H1 (cell line): ENCODE measurements around the gene POLR2F. TPM values are rescaled to one million over a fixed set of nuclear protein-coding genes. Genes with fewer than 3 reads are reported as not detected.

Experiments used
- CTCF ChIA-PET: fragments of 300-600 bp; sonication (Branson Sonifier 250); formaldehyde crosslinking; loops from one replicate; lab custom pipeline; 2021; ENCODE audit not compliant: partially characterized antibody; lab: Charles Lee
- POLR2A ChIA-PET: fragments of 300-600 bp; sonication (Branson Sonifier 250); formaldehyde crosslinking; loops from one replicate; lab custom pipeline; 2021; ENCODE audit warnings: inconsistent platforms; ENCODE audit not compliant: partially characterized antibody; lab: Charles Lee
- DNase-seq, 2 experiments: peaks; one replicate each; pipeline versions ENCODE4 v3.0.0 to v3.0.0-alpha.2; 2010 to 2022; ENCODE audit warnings: low spot score in 2 of 2, low read depth in 1 of 2, mixed read lengths in 1 of 2
- FAIRE-seq: peaks from 2 replicates; lab custom pipeline; 2011; peaks lifted over from hg19 to GRCh38; lab: Jason Lieb, UNC
- H2AFZ ChIP-seq: 2 replicates; pipeline ENCODE4 v1.8.1; 2012; ENCODE audit warnings: low read length, inconsistent platforms
- H2AK5ac ChIP-seq: 2 replicates; pipeline ENCODE4 v1.6.1; 2013; ENCODE audit warnings: low read depth, low read length
- H2BK120ac ChIP-seq: replicated peaks from 2 replicates; pipeline ENCODE3; 2013; ENCODE audit warnings: low read depth, low read length, inconsistent platforms
- H2BK12ac ChIP-seq: 2 replicates; pipeline ENCODE4 v1.6.1; 2013; ENCODE audit warnings: low read depth, low read length
- H2BK15ac ChIP-seq: 2 replicates; pipeline ENCODE4 v1.6.1; 2013; ENCODE audit warnings: low read length
- H2BK20ac ChIP-seq: 2 replicates; pipeline ENCODE4 v1.6.1; 2013; ENCODE audit warnings: low read length
- H2BK5ac ChIP-seq: 2 replicates; pipeline ENCODE4 v1.6.1; 2013; ENCODE audit warnings: low read depth, low read length
- H3K14ac ChIP-seq: 2 replicates; pipeline ENCODE4 v1.6.1; 2013; ENCODE audit warnings: inconsistent platforms; ENCODE audit not compliant: insufficient read length
- H3K18ac ChIP-seq: 2 replicates; pipeline ENCODE4 v1.6.1; 2013; ENCODE audit warnings: low read length; ENCODE audit errors: extremely low read depth
- H3K23ac ChIP-seq: 2 replicates; pipeline ENCODE4 v1.6.1; 2013; ENCODE audit warnings: inconsistent platforms; ENCODE audit not compliant: insufficient read length
- H3K23me2 ChIP-seq: 2 replicates; pipeline ENCODE4 v1.6.1; 2013; ENCODE audit warnings: low read depth, low read length
- H3K27ac ChIP-seq: 2 replicates; pipeline ENCODE4 v1.6.1; 2011; ENCODE audit warnings: low read depth, low read length, inconsistent platforms
- H3K27me3 ChIP-seq, 4 experiments: replicated peaks in 1 of 4; 1 replicate in 1 of 4; 2 replicates in 3 of 4; pipeline versions ENCODE4 v1.6.1 to v1.8.1; 2011 to 2013; ENCODE audit warnings: low read length in 3 of 4, mild to moderate bottlenecking in 3 of 4, inconsistent platforms in 2 of 4, mixed read lengths in 2 of 4, moderate library complexity in 1 of 4; ENCODE audit not compliant: control insufficient read depth in 3 of 4, insufficient read depth in 3 of 4; ENCODE audit errors: extremely low read depth in 1 of 4
- H3K36me3 ChIP-seq, 4 experiments: 2 replicates each; pipeline versions ENCODE4 v1.6.1 to v1.8.1; 2011 to 2013; ENCODE audit warnings: mild to moderate bottlenecking in 4 of 4, low read length in 3 of 4, moderate library complexity in 2 of 4, control low read depth in 1 of 4, inconsistent platforms in 1 of 4; ENCODE audit not compliant: insufficient read depth in 4 of 4, control insufficient read depth in 2 of 4
- H3K4ac ChIP-seq: replicated peaks from 2 replicates; pipeline ENCODE3; 2013; ENCODE audit warnings: low read length, low read depth, mixed read lengths, inconsistent platforms; ENCODE audit not compliant: insufficient read length
- H3K4me1 ChIP-seq, 4 experiments: replicated peaks in 1 of 4; 1 replicate in 1 of 4; 2 replicates in 3 of 4; pipeline versions ENCODE4 v1.6.1 to v1.8.1; 2011 to 2013; ENCODE audit warnings: low read length in 3 of 4, inconsistent platforms in 2 of 4, mixed read lengths in 1 of 4; ENCODE audit not compliant: insufficient read depth in 4 of 4, control insufficient read depth in 3 of 4
- H3K4me2 ChIP-seq, 2 experiments: 2 replicates each; pipeline versions ENCODE4 v1.6.1 to v1.8.1; 2011 to 2013; ENCODE audit warnings: low read depth in 2 of 2, low read length in 2 of 2, control low read depth in 1 of 2, inconsistent platforms in 1 of 2, mild to moderate bottlenecking in 1 of 2; ENCODE audit not compliant: insufficient read depth in 1 of 2
- H3K4me3 ChIP-seq, 4 experiments: fragments of 200-600, 300-600 bp in 1 of 4; sonication (generic), shearing (Covaris generic), sonication (Bioruptor Twin) in 1 of 4; 2 replicates each; pipeline versions ENCODE4 v1.5.1 to v1.8.1; 2011 to 2016; ENCODE audit warnings: low read length in 4 of 4, low read depth in 3 of 4, control low read depth in 2 of 4, inconsistent platforms in 2 of 4, mild to moderate bottlenecking in 2 of 4, mixed read lengths in 1 of 4, moderate library complexity in 1 of 4; ENCODE audit not compliant: insufficient read depth in 2 of 4; ENCODE audit errors: extremely low read depth in 1 of 4
- H3K56ac ChIP-seq: replicated peaks from 2 replicates; pipeline ENCODE3; 2013; ENCODE audit warnings: low read depth, mild to moderate bottlenecking, mixed read lengths, low read length, inconsistent platforms; ENCODE audit not compliant: insufficient read length
- H3K79me1 ChIP-seq: 2 replicates; pipeline ENCODE4 v1.6.1; 2013; ENCODE audit warnings: low read depth, low read length, control low read depth
- H3K79me2 ChIP-seq, 2 experiments: 2 replicates each; pipeline versions ENCODE4 v1.6.1 to v1.8.1; 2012 to 2013; ENCODE audit warnings: low read length in 2 of 2, mild to moderate bottlenecking in 2 of 2, inconsistent platforms in 1 of 2; ENCODE audit not compliant: insufficient read depth in 2 of 2, control insufficient read depth in 1 of 2
- H3K9ac ChIP-seq, 4 experiments: replicated peaks in 1 of 4; 1 replicate in 1 of 4; 2 replicates in 3 of 4; pipeline versions ENCODE4 v1.6.1 to v1.8.1; 2011 to 2013; ENCODE audit warnings: low read depth in 3 of 4, low read length in 3 of 4, control low read depth in 2 of 4, mild to moderate bottlenecking in 2 of 4, moderate library complexity in 2 of 4, inconsistent platforms in 1 of 4; ENCODE audit errors: extremely low read depth in 1 of 4
- H3K9me3 ChIP-seq, 2 experiments: 2 replicates each; pipeline versions ENCODE4 v1.6.1 to v1.8.1; 2012 to 2013; ENCODE audit warnings: mild to moderate bottlenecking in 2 of 2, moderate library complexity in 2 of 2, control low read depth in 1 of 2, inconsistent platforms in 1 of 2, low read depth in 1 of 2, low read length in 1 of 2, mixed read lengths in 1 of 2; ENCODE audit not compliant: insufficient read depth in 2 of 2
- H4K20me1 ChIP-seq, 2 experiments: replicated peaks in 1 of 2; 2 replicates each; pipeline versions ENCODE3 to v1.8.1; 2011 to 2013; ENCODE audit warnings: inconsistent platforms in 2 of 2, low read length in 2 of 2, mild to moderate bottlenecking in 1 of 2; ENCODE audit not compliant: insufficient read depth in 2 of 2, control insufficient read depth in 1 of 2
- H4K5ac ChIP-seq: 2 replicates; pipeline ENCODE4 v1.6.1; 2013; ENCODE audit warnings: low read length, low read depth, mixed read lengths, inconsistent platforms; ENCODE audit not compliant: insufficient read length
- H4K8ac ChIP-seq: 2 replicates; pipeline ENCODE4 v1.8.0; 2013; ENCODE audit warnings: mild to moderate bottlenecking, moderate library complexity, low read length, inconsistent platforms; ENCODE audit not compliant: insufficient read depth; ENCODE audit errors: extremely low read depth
- H4K91ac ChIP-seq: replicated peaks from 2 replicates; pipeline ENCODE3; 2013; ENCODE audit warnings: low read length, mixed read lengths, inconsistent platforms; ENCODE audit not compliant: insufficient read length
- CHD2 ChIP-seq: IDR thresholded peaks from 2 replicates; pipeline ENCODE4 v1.6.1; 2012; ENCODE audit warnings: low read length, improper control_type of control experiment
- EP300 ChIP-seq, 2 experiments: IDR thresholded peaks; 1 replicate in 1 of 2; 2 replicates in 1 of 2; pipeline ENCODE4 v1.6.1; 2011 to 2012; ENCODE audit warnings: low read depth in 2 of 2, low read length in 2 of 2, mild to moderate bottlenecking in 2 of 2, borderline replicate concordance in 1 of 2, inconsistent platforms in 1 of 2, moderate library complexity in 1 of 2
- HDAC2 ChIP-seq, 2 experiments: fragments of 300-600 bp in 1 of 2; sonication (generic) in 1 of 2; IDR thresholded peaks; 2 replicates each; pipeline ENCODE4 v1.6.1; 2011 to 2012; ENCODE audit warnings: low read depth in 2 of 2, low read length in 2 of 2, mild to moderate bottlenecking in 2 of 2, moderate library complexity in 2 of 2, borderline replicate concordance in 1 of 2, inconsistent platforms in 1 of 2
- HDAC6 ChIP-seq: IDR thresholded peaks from one replicate; pipeline ENCODE4 v1.7.1; 2012; ENCODE audit warnings: low read depth, mild to moderate bottlenecking, inconsistent platforms, low read length, moderate library complexity
- JUN ChIP-seq: IDR thresholded peaks from 2 replicates; pipeline ENCODE4 v1.6.1; 2011; ENCODE audit warnings: low read depth, mild to moderate bottlenecking, improper control_type of control experiment, low read length
- RNF2 ChIP-seq: fragments of 200-900, 300-1000 bp; sonication (generic); IDR thresholded peaks from 2 replicates; pipeline ENCODE4 v1.7.1; 2016; ENCODE audit warnings: borderline replicate concordance, low read depth, mild to moderate bottlenecking, antibody characterized with exemption, low read length; ENCODE audit not compliant: poor library complexity, severe bottlenecking; ENCODE audit errors: missing control alignments
- SRF ChIP-seq: IDR thresholded peaks from 2 replicates; pipeline ENCODE4 v1.6.1; 2011; ENCODE audit warnings: mild to moderate bottlenecking, low read depth, low read length, moderate library complexity
- WGBS, 2 experiments: shearing (Covaris generic) in 1 of 2; methylation state at CpG; one replicate each; pipeline versions ENCODE4 v1.1.6 to v1.1.7; 2013 to 2015; ENCODE audit warnings: low lambda C conversion rate in 2 of 2, mixed read lengths in 2 of 2, inconsistent platforms in 1 of 2, low coverage in 1 of 2, missing lambda C conversion rate in 1 of 2; ENCODE audit not compliant: insufficient replicate concordance in 2 of 2, insufficient coverage in 1 of 2, insufficient read length in 1 of 2; ENCODE audit errors: extremely low coverage in 1 of 2, missing lambda C conversion rate in 1 of 2; 5-methylcytosine and 5-hydroxymethylcytosine counted together
- polyA plus RNA-seq, 7 experiments: library from polyadenylated mRNA; depleted of rRNA in 3 of 7; stranded (reverse) in 5 of 7; unstranded in 2 of 7; fragments of >200 nt in 5 of 7; fragments of 200-250 nt in 2 of 7; gene quantifications; 1 replicate in 5 of 7; 2 replicates in 1 of 7; 4 replicates in 1 of 7; pipeline versions ENCODE4 v1.2.1 to v1.2.3, GENCODE V29; 2011 to 2013; ENCODE audit warnings: missing spikeins in 2 of 7, mixed read lengths in 2 of 7
- total RNA-seq: library from RNA; stranded (reverse); fragmentation: NEBNext Ultra II Directional; extraction: Animal tissue kit (Norgen Biotek cat#: 25700); gene quantifications from 2 replicates; pipeline ENCODE4 v1.2.1, GENCODE V29; 2021
- TF ChIP-seq, protein P1 (sequence below): IDR thresholded peaks from 2 replicates; pipeline ENCODE4 v1.6.1; 2011; ENCODE audit warnings: low read length, improper control_type of control experiment
- TF ChIP-seq, protein P2 (sequence below), 3 experiments: IDR thresholded peaks; 1 replicate in 2 of 3; 2 replicates in 1 of 3; pipeline versions ENCODE4 v1.5.1 to v1.6.1; 2011; ENCODE audit warnings: low read length in 3 of 3, mild to moderate bottlenecking in 3 of 3, inconsistent platforms in 2 of 3, low read depth in 1 of 3, moderate library complexity in 1 of 3; ENCODE audit not compliant: insufficient read depth in 1 of 3; ENCODE audit errors: control extremely low read depth in 1 of 3

POLR2F gene
- total and polyA plus RNA-seq, 2 of the 8 experiments (the other 6 are each of a cell fraction or from before 2014, with no cell fraction given) = 150 to 176 TPM

DNA sequence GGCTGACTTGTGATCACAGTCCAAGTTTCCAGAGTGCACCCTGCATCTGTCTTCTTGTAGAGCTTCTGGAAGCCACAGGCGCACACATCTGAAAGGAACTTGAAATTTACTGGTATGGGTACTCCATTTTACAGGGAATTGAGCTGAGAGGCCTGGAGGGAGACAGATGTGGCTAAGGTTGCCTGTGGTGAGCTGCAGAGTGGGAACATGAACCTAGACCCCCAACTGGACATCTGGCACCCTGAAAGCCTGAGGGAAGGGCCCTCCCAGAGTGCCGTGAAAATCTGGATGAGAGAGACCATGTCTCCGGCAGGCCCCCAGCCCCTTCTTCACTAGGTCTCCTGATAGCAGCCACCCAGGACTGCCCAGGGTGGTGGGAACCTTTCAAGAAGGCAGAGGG lies 53.4 kb downstream of the POLR2F start:
- Histone ChIP-seq H4K8ac (no peak overlapping the region), H3K36me3 (no peaks in the 10 kb centered on the region), H3K56ac (no peak overlapping the region), H4K20me1 (no peaks in the 10 kb centered on the region), H3K4ac (no peak overlapping the region), H2BK5ac (no peak overlapping the region), H4K5ac (no peak overlapping the region), H3K14ac (no peak overlapping the region), H3K27ac (no peak overlapping the region), H3K79me1 (no peaks in the 10 kb centered on the region), H3K9me3 (no peaks in the 10 kb centered on the region), H3K27me3 (no peaks in the 10 kb centered on the region), H3K23me2 (no peaks in the 10 kb centered on the region), H3K79me2 (no peaks in the 10 kb centered on the region), H3K4me3 (no peak overlapping the region), H4K91ac (no peak overlapping the region), H3K9ac (no peak overlapping the region), H2BK120ac (no peak overlapping the region), H2BK20ac (no peak overlapping the region), H3K4me1 (no peaks in the 10 kb centered on the region), H3K23ac (no peak overlapping the region), H3K4me2 (no peak overlapping the region), H2AFZ (no peak overlapping the region), H2AK5ac (no peak overlapping the region), H2BK15ac (no peak overlapping the region), H2BK12ac (no peak overlapping the region), H3K18ac (no peak overlapping the region)
- 92% methylated on average over 3 of the region's 3 CpGs; no CpG with 5 or more reads in 1 of the 2 experiments for WGBS, 2 experiments
- FAIRE-seq = no peak
- no peak for DNase-seq
- POLR2A ChIA-PET = interaction anchor here (1.1 kb wide), 1 partner anchor 10 kb away, joined by 6 read pairs; no protein-coding TSS in a partner anchor
- CTCF ChIA-PET = interaction anchor here (1.1 to 1.2 kb wide), 3 partner anchors 11 to 92 kb away, joined by 4 to 6 read pairs (median 5); no protein-coding TSS in a partner anchor
- TF ChIP-seq JUN (no peak), SRF (no peak), EP300 (IDR thresholded peaks at IDR 0.05; ENCODE audit: borderline replicate concordance in 1 of 2, low read depth in 2 of 2, low read length in 2 of 2) (no peak), HDAC6 (no peak), RNF2 (no peak), CHD2 (no peak), HDAC2 (IDR thresholded peaks at IDR 0.05; ENCODE audit: borderline replicate concordance in 1 of 2, low read depth in 2 of 2, low read length in 2 of 2) (no peak)
- TF ChIP-seq, protein P1, sequence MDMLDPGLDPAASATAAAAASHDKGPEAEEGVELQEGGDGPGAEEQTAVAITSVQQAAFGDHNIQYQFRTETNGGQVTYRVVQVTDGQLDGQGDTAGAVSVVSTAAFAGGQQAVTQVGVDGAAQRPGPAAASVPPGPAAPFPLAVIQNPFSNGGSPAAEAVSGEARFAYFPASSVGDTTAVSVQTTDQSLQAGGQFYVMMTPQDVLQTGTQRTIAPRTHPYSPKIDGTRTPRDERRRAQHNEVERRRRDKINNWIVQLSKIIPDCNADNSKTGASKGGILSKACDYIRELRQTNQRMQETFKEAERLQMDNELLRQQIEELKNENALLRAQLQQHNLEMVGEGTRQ = no peak
- TF ChIP-seq, protein P2, sequence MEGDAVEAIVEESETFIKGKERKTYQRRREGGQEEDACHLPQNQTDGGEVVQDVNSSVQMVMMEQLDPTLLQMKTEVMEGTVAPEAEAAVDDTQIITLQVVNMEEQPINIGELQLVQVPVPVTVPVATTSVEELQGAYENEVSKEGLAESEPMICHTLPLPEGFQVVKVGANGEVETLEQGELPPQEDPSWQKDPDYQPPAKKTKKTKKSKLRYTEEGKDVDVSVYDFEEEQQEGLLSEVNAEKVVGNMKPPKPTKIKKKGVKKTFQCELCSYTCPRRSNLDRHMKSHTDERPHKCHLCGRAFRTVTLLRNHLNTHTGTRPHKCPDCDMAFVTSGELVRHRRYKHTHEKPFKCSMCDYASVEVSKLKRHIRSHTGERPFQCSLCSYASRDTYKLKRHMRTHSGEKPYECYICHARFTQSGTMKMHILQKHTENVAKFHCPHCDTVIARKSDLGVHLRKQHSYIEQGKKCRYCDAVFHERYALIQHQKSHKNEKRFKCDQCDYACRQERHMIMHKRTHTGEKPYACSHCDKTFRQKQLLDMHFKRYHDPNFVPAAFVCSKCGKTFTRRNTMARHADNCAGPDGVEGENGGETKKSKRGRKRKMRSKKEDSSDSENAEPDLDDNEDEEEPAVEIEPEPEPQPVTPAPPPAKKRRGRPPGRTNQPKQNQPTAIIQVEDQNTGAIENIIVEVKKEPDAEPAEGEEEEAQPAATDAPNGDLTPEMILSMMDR (IDR thresholded peaks at IDR 0.05; ENCODE audit: control extremely low read depth in 1 of 3, insufficient read depth in 1 of 3, low read depth in 1 of 3, low read length in 3 of 3) = no peak
